GM19025 (cell line): ENCODE results near the gene FAM149A.

Experiments used
- ATAC-seq: cut with Tn5 transposase; IDR thresholded peaks from one replicate; pipeline ENCODE4 v1.9.1; 2021; ENCODE audit warnings: mild to moderate bottlenecking, low read depth, moderate library complexity; ENCODE audit not compliant: unreplicated experiment

FAM149A gene

DNA sequence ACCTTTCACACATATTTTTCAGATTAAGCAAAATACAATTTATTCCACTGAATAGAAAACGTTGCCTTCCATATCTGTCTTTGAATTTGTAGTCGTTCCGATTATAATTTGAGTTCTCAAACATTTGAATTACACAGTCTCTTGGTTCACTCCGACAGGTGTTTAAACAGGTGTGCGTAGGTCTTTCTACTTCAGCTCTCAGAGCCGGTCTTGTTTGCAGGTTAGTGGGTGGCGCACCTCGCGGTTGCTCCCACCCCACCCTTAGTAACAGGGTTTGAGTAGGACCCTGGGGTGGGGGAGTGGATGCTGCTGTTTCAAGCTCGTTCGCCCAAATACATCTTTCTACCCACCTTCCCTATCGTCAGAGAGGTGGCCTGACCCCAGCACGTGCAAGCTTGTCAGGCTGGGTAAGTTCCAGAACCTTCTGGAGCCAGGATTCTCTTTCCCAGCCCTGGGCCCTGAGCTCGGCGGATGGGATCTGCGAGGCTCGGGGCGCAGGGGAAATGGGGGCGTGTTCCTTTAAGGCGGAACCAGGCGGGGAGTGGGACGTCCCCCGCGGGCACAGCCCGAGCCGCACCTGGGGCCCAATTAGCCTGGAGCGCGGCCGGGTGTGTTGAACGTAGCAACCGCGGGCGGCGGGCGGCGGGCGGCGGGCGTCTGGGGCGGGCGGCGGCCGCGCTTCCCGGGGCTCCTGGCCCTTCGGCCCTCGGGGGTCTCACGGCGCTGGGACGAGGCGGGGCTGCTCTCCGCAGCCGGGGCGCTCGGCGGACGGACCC lies at the start of gene FAM149A:
TSS of gene FAM149A (plus strand) at position 591 of the 776 bp plus-strand sequence.
- ATAC-seq = peak; percentile 72

GRCh38 chr4:186058253-186058979 lies 46.1 kb upstream of the FAM149A start:
- ATAC-seq = peak; percentile 100

DNA sequence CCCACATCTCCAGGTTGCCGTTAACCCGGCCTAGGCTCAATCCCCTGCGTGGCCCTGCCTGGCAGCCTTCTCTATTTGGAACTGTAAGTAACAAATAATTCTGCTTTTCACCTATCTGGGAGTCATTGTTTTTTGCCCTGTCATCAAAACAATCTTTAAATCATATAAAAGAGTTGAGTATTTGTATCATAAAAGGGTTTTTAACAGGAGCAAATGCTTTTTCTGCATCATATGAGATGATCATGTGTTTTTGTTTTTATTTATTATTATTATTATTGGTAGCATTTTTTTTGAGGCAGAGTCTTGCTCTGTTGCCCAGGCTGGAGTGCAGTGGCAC lies 45.6 kb upstream of the FAM149A start:
- ATAC-seq = no peak

DNA sequence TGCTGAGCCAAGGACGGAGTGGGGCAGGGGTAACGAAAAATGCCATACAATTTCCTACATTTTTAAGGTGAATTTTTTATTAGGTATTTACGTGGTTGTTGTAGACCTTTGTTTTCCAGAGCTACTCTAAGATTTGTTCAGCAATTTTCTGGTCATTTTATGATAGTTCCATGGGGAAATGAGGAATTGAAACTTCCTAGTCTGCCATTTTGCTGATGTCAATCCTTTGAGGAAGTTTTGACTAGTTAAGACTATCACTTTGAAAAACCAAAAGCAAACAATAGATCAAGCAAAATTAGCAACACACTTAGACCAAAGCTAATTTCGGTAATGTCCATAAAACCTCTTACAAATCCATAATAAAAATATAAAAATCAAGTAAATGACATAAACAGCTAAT lies 42.6 kb upstream of the FAM149A start:
- no peak for ATAC-seq

- peak; percentile 85 for ATAC-seq
Observed at GRCh38 chr4:186067757-186068385, 36.6 kb upstream of the FAM149A start.

GRCh38 chr4:186068581-186069348 lies 35.7 kb upstream of the FAM149A start, which contains the start of gene TLR3:
Gene TLR3 (plus strand): TSS chr4:186069156. CDS start chr4:186076620, 7,464 bp downstream.
- no peak for ATAC-seq

DNA sequence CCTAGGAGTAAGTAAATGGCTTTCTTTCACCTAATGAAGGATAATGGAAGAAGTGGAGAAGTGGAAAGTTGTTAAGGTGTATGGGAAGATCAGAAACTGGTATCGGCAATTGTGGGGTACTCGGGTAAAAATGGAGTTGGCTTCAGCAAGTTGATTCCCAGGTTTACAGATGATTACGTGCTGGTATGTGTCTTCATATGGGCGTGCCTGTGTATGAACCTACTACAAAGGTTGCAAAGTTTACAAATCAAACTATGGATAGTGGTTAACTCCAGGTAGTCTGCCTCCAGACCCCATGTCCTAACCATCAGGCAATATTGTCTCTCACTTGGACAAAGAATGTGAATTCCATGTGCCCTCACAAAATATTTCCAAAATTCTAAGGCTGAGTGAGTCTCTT lies 34.8 kb upstream of the FAM149A start:
- ATAC-seq = no peak

DNA sequence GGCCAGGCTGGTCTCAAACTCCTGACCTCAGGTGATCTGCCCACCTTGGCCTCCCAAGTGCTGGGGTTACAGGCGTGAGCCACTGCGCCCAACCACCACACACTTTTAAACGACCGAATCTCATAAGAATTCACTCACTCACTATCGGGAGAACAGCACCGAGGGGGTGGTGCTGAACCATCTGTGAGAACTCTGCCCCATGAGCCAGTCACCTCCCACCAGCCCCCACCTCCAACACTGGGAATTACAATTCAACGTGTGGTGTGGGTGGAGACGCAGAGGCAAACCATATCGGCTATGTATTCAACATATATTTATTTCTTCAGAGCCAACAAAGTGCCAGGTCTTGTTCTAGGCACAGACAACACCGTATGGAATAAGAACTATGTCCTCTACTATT lies 32.0 kb upstream of the FAM149A start:
- no peak for ATAC-seq

DNA sequence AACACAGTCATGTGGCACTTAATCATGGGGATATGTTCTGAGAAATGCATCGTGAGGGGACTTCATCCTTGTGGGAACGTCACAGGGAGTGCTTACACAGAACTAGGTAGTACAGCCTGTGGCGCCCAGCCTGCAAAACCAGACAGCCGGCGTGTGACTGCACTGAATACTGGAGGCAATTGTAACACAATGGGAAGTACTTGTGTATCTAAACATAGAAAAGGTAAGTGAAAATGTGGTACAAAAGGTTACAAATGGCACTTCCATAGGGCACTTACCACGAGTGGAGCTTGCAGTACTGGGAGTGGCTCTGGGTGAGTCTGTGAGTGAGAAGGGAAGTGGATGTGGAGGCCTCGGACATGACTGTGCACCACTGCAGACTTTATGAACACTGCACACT lies 30.3 kb upstream of the FAM149A start:
- no peak for ATAC-seq

DNA sequence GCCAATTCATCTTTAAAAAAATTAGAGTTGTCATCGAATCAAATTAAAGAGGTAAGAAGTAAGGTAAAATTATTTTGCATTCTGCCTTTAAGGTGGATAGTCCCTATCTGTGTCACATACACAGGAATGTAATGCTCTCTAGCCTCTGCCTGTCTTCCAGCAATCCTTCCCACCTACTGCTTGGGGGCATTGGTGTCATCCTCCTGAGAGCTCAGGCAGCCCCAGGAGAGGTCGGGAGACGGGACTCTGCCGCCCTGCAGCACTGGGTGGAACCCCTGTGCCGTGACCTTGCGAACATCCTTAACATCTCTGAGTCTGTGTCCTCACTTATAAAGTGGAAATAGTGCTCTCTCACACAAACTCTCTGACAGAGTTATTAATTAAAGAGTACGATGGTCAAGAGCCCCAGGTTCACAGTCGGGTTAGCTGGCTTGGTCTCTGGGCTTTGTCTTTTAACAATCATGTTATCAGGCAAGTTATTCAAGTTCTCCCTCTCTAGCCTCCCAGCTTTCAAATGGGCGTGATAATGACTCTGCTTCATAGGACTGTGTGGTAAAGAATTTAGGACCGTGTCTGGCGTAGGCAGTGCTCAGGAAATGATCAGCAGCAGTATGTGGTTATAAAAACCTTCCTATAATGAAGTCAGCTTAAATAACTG lies 25.4 kb upstream of the FAM149A start:
- no peak for ATAC-seq

GRCh38 chr4:186079694-186080093 lies 24.8 kb upstream of the FAM149A start:
- no peak for ATAC-seq

- no peak for ATAC-seq
Observed at GRCh38 chr4:186081202-186081807, 23.2 kb upstream of the FAM149A start.

- ATAC-seq = no peak
Observed at GRCh38 chr4:186082221-186082620, 22.3 kb upstream of the FAM149A start.

DNA sequence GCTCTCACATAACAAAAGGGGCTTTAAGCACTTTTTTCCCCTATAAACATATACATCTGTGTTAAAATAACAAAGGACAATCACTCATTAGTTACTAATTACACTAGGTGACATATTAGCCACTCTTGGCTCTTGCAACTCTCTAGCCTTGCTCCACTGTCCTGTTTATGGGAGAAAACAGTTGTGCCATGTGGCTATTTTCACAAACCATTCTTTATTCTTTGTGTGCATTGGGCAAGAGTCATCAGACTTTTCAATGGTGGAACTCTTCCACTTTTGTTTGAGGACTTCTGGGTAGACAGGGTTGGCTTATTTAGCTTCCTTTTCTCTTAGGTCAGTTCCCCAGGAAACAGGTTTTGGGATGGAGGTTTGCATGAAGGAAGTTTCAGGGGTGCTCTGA lies 16.0 kb upstream of the FAM149A start:
- ATAC-seq = no peak

- ATAC-seq = no peak
Observed at GRCh38 chr4:186092296-186092695, 12.2 kb upstream of the FAM149A start.

DNA sequence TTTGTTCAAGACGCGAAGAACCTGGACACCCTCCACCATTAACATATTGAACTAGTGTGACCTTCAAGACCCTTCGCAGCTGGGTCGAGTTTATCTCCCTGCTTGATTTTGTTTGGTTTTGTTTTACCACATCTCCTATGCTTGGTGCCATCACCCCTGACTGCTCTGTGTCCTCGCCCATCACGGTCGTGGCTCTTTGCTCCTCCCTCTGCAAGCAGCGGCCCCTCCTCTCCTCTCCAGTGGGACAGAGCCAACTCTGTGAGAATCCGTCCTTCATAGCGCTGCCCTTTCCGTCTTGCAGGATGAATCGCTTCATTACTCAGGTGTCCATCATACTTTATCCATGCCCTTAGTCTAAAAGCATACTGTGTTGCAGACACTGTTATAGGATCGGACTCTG lies 9.1 kb upstream of the FAM149A start:
- ATAC-seq = no peak

DNA sequence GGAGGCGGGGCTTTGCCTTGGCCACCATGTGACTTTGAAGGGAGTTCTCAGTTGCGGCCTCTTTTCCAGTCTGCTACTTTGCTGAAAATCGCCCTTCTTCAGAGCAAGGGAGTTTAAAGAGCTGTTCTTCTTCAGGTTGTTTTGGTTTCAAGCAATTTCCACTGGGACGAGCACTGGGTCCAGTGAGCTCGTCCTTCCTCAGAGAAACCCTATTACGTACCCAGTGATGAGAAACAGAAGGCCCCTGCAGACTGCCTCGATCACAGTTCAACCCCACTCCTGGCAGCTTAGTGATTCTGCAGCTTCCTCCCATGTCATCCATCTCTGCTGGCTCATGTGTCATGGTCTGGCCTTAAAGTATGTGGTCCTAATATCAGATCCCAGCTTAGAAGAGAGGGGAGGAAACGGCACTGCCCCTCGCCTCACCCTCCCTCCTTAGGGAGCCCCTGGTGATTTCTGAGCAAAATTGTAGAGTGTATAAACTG lies 7.8 kb upstream of the FAM149A start:
- ATAC-seq = no peak

DNA sequence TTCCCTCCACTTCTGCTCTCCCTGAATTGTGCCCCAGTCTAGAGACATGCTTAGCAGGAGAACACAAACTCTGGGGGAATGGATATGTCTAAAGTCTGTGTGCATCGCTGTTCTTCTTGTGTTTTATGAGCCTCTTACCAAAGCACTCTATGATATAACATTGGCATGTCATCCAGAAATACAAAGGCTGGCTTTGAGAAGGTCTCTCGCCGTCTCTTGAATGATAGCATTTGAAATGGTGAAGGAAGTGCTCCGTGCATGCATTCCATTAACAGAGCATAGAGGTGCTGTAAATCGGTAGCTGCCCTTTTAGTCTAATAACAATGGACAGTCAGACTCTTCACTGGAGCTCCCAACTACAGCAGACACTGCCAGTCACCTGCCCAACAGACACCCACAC lies 7.1 kb upstream of the FAM149A start:
- no peak for ATAC-seq

GRCh38 chr4:186102931-186103330 lies 1.6 kb upstream of the FAM149A start:
- ATAC-seq = no peak
